OCI-LY1 (cell line): ENCODE results near the gene PCDHB1.

Experiments used
- EZH2 ChIP-seq: fragments of 200-600 bp; sonication (generic), shearing (Covaris generic); IDR thresholded peaks from 2 replicates; pipeline ENCODE4 v1.8.0; 2017; ENCODE audit warnings: borderline replicate concordance, mixed run types, mild to moderate bottlenecking, antibody characterized with exemption, low read length, moderate library complexity, mixed read lengths
- TF ChIP-seq, protein P1 (sequence below): fragments of 200-600 bp; sonication (generic), shearing (Covaris generic); IDR thresholded peaks from 2 replicates; pipeline ENCODE4 v1.5.1; 2017; ENCODE audit warnings: mild to moderate bottlenecking, antibody characterized with exemption, low read length, moderate library complexity, mixed read lengths

- TF ChIP-seq, protein P1, sequence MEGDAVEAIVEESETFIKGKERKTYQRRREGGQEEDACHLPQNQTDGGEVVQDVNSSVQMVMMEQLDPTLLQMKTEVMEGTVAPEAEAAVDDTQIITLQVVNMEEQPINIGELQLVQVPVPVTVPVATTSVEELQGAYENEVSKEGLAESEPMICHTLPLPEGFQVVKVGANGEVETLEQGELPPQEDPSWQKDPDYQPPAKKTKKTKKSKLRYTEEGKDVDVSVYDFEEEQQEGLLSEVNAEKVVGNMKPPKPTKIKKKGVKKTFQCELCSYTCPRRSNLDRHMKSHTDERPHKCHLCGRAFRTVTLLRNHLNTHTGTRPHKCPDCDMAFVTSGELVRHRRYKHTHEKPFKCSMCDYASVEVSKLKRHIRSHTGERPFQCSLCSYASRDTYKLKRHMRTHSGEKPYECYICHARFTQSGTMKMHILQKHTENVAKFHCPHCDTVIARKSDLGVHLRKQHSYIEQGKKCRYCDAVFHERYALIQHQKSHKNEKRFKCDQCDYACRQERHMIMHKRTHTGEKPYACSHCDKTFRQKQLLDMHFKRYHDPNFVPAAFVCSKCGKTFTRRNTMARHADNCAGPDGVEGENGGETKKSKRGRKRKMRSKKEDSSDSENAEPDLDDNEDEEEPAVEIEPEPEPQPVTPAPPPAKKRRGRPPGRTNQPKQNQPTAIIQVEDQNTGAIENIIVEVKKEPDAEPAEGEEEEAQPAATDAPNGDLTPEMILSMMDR: no peak
- TF ChIP-seq EZH2: no peak
Measured at GRCh38 chr5:141031006-141031405, 20.2 kb upstream of the PCDHB1 start.
